HL-60 (cell line): ENCODE measurements around the gene LCN15.

Source experiments
- DNase-seq, 2 experiments: peaks; one replicate each; pipeline ENCODE4 v3.0.0-alpha.2; 2010 to 2020; ENCODE audit warnings: low read depth in 1 of 2, low spot score in 1 of 2
- H3K27ac ChIP-seq: fragments of 250-450 bp; sonication (Bioruptor Pico); replicated peaks from 2 replicates; pipeline ENCODE4 v1.5.1; 2020; ENCODE audit warnings: mild to moderate bottlenecking, moderate library complexity
- H3K27me3 ChIP-seq: fragments of 250-450 bp; sonication (Bioruptor Pico); 2 replicates; pipeline ENCODE4 v1.5.1; 2021; ENCODE audit warnings: mild to moderate bottlenecking, moderate library complexity; ENCODE audit not compliant: insufficient read depth, poor library complexity, severe bottlenecking
- H3K4me3 ChIP-seq: replicated peaks from 2 replicates; pipeline ENCODE4 v1.5.1; 2011; ENCODE audit warnings: mild to moderate bottlenecking, control low read depth, low read length; ENCODE audit not compliant: insufficient read depth
- CTCF ChIP-seq: IDR thresholded peaks from one replicate; pipeline ENCODE4 v1.5.1; 2011; ENCODE audit warnings: low read length, control low read depth, inconsistent platforms; ENCODE audit not compliant: insufficient read depth
- GABPA ChIP-seq: IDR thresholded peaks from 2 replicates; pipeline ENCODE4 v1.6.1; 2012; ENCODE audit warnings: low read depth
- POLR2AphosphoS5 ChIP-seq: IDR thresholded peaks from 2 replicates; pipeline ENCODE4 v1.6.1; 2012; ENCODE audit warnings: low read depth
- REST ChIP-seq: IDR thresholded peaks from 2 replicates; pipeline ENCODE4 v1.6.1; 2012; ENCODE audit warnings: low read depth; ENCODE audit not compliant: insufficient replicate concordance
- SPI1 ChIP-seq: IDR thresholded peaks from 2 replicates; pipeline ENCODE4 v1.6.1; 2012; ENCODE audit warnings: low read depth, mild to moderate bottlenecking, borderline replicate concordance

LCN15 gene

GRCh38 chr9:136759436-136760325 lies 4.6 kb downstream of the LCN15 start:
- H3K4me3 ChIP-seq = no peak overlapping the region
- TF ChIP-seq REST (no peak), POLR2AphosphoS5 (no peak), SPI1 (no peak), CTCF (no peak), GABPA (no peak)
- no peaks in the 10 kb centered on the region for H3K27me3 ChIP-seq
- DNase-seq = no peak
- H3K27ac ChIP-seq = no peak overlapping the region

- no peak overlapping the region for H3K27ac ChIP-seq
- no peak for TF ChIP-seq CTCF
- no peak for TF ChIP-seq POLR2AphosphoS5
- no peak for TF ChIP-seq GABPA
- TF ChIP-seq REST = no peak
- TF ChIP-seq SPI1 = no peak
- H3K4me3 ChIP-seq = no peak overlapping the region
- no peak for DNase-seq
- no peaks in the 10 kb centered on the region for H3K27me3 ChIP-seq
Measured at GRCh38 chr9:136759001-136759400, 5.3 kb downstream of the LCN15 start.

GRCh38 chr9:136757751-136758140 lies 6.6 kb downstream of the LCN15 start:
- no peak for TF ChIP-seq CTCF
- TF ChIP-seq GABPA = no peak
- TF ChIP-seq POLR2AphosphoS5 = no peak
- no peak for TF ChIP-seq REST
- TF ChIP-seq SPI1 = no peak
- Histone ChIP-seq H3K27me3 (no peaks in the 10 kb centered on the region), H3K4me3 (no peak overlapping the region), H3K27ac (no peak overlapping the region)
- DNase-seq = no peak
